Measurements from ENCODE around the gene PLEK2.

- TF ChIP-seq, protein P1, sequence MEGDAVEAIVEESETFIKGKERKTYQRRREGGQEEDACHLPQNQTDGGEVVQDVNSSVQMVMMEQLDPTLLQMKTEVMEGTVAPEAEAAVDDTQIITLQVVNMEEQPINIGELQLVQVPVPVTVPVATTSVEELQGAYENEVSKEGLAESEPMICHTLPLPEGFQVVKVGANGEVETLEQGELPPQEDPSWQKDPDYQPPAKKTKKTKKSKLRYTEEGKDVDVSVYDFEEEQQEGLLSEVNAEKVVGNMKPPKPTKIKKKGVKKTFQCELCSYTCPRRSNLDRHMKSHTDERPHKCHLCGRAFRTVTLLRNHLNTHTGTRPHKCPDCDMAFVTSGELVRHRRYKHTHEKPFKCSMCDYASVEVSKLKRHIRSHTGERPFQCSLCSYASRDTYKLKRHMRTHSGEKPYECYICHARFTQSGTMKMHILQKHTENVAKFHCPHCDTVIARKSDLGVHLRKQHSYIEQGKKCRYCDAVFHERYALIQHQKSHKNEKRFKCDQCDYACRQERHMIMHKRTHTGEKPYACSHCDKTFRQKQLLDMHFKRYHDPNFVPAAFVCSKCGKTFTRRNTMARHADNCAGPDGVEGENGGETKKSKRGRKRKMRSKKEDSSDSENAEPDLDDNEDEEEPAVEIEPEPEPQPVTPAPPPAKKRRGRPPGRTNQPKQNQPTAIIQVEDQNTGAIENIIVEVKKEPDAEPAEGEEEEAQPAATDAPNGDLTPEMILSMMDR (conservative IDR thresholded peaks at IDR 0.05 in 1 of 2, IDR thresholded peaks at IDR 0.05 in 1 of 2; ENCODE audit: low read depth in 1 of 2, low read length in 2 of 2), result no peak
- TF ChIP-seq EZH2 (IDR thresholded peaks at IDR 0.05; ENCODE audit: low read length, missing control alignments), result no peak
These were observed 54.6 kb downstream of the PLEK2 start for GRCh38 chr14:67357186-67357968.

All from fibroblast of lung (primary cell).